ENCODE results near the gene KCNQ5.

DNA sequence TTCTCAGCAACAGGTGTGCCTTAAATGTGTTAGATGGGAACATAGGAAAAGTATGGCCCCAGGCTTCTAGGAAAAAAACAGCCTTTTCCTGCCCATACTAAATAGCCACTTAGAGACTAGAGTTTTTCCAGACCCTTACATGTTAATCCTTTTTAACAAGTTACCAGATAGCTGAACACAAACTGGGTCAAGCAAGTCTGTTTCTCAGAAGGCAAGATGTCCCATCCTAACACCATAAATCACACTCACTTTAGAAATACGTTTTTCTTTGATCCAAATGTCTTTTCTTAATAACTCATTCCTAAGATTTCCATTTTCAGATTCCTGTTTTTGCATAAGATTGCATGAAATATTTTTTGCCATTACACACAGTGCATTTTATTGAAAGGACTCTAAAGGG lies 241.3 kb downstream of the KCNQ5 start:
- TF ChIP-seq, protein P1, sequence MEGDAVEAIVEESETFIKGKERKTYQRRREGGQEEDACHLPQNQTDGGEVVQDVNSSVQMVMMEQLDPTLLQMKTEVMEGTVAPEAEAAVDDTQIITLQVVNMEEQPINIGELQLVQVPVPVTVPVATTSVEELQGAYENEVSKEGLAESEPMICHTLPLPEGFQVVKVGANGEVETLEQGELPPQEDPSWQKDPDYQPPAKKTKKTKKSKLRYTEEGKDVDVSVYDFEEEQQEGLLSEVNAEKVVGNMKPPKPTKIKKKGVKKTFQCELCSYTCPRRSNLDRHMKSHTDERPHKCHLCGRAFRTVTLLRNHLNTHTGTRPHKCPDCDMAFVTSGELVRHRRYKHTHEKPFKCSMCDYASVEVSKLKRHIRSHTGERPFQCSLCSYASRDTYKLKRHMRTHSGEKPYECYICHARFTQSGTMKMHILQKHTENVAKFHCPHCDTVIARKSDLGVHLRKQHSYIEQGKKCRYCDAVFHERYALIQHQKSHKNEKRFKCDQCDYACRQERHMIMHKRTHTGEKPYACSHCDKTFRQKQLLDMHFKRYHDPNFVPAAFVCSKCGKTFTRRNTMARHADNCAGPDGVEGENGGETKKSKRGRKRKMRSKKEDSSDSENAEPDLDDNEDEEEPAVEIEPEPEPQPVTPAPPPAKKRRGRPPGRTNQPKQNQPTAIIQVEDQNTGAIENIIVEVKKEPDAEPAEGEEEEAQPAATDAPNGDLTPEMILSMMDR (IDR thresholded peaks at IDR 0.05) = no peak
- no peak for TF ChIP-seq TCF7L2 (IDR thresholded peaks at IDR 0.05; ENCODE audit: low read depth, low read length)

Data from Panc1 (cell line).